K562 (cell line): Measurements from ENCODE around the gene LY6G6D. TPM values are rescaled to one million over a fixed set of nuclear protein-coding genes. Genes with fewer than 3 reads are reported as not detected.

Experiments used
- ARID1B ChIP-seq: fragments of 450-650 bp; IDR thresholded peaks from 2 replicates; pipeline ENCODE4 v1.6.1; 2016; ENCODE audit warnings: antibody characterized with exemption, mild to moderate bottlenecking, inconsistent platforms
- ATF4 ChIP-seq: fragments of 450-650 bp; formaldehyde crosslinking; IDR thresholded peaks from 2 replicates; pipeline ENCODE4 v1.4.0; 2022; ENCODE audit warnings: mild to moderate bottlenecking, moderate library complexity
- CLOCK ChIP-seq: fragments of 250-450 bp; sonication (Bioruptor Pico); IDR thresholded peaks from 2 replicates; pipeline ENCODE4 v1.4.0; 2020; ENCODE audit warnings: mild to moderate bottlenecking, moderate library complexity, borderline replicate concordance
- CREM ChIP-seq: IDR thresholded peaks from 2 replicates; pipeline ENCODE4 v1.6.1; 2014; ENCODE audit warnings: antibody characterized with exemption, low read depth
- DPF2 ChIP-seq: fragments of 450-650 bp; IDR thresholded peaks from 2 replicates; pipeline ENCODE4 v1.6.1; 2016
- ELK3 ChIP-seq: fragments of 450-650 bp; formaldehyde crosslinking; IDR thresholded peaks from 2 replicates; pipeline ENCODE4 v1.4.0; 2020; ENCODE audit warnings: mild to moderate bottlenecking
- MAFF ChIP-seq: IDR thresholded peaks from 2 replicates; pipeline ENCODE4 v1.6.1; 2012; ENCODE audit warnings: low read length, improper control_type of control experiment
- MYNN ChIP-seq, 2 experiments: sonication (generic); formaldehyde crosslinking in 1 of 2; IDR thresholded peaks; 2 replicates each; pipeline versions ENCODE4 v1.5.0 to v1.6.1; 2016 to 2020; ENCODE audit warnings: antibody characterized with exemption in 1 of 2, missing genetic modification reagents in 1 of 2
- NFRKB ChIP-seq: fragments of 450-650 bp; IDR thresholded peaks from 2 replicates; pipeline ENCODE4 v1.6.1; 2016; ENCODE audit warnings: low read depth
- SRSF9 ChIP-seq: fragments of 200-400 bp; formaldehyde crosslinking; IDR thresholded peaks from 2 replicates; pipeline ENCODE4 v1.6.1; 2017; ENCODE audit warnings: low read depth, low read length, borderline replicate concordance
- ZBTB7A ChIP-seq: IDR thresholded peaks from 2 replicates; pipeline ENCODE4 v1.6.1; 2011; ENCODE audit warnings: low read depth, mild to moderate bottlenecking, low read length, moderate library complexity, borderline replicate concordance; ENCODE audit not compliant: control insufficient read depth
- ZNF12 ChIP-seq: sonication (generic); formaldehyde crosslinking; IDR thresholded peaks from 2 replicates; pipeline ENCODE4 v1.4.0; 2020; ENCODE audit warnings: mild to moderate bottlenecking, missing genetic modification reagents
- ZNF282 ChIP-seq: sonication (generic); formaldehyde crosslinking; IDR thresholded peaks from 2 replicates; pipeline ENCODE4 v1.8.1; 2023; ENCODE audit warnings: missing genetic modification reagents
- ZNF696 ChIP-seq: fragments of 250-450 bp; sonication (Bioruptor Pico); conservative IDR thresholded peaks from 2 replicates; pipeline ENCODE4 v1.4.0; 2020; ENCODE audit warnings: mild to moderate bottlenecking, moderate library complexity
- polyA plus RNA-seq, 8 experiments: library from polyadenylated mRNA; depleted of rRNA in 4 of 8; stranded (reverse) in 5 of 8; unstranded in 3 of 8; fragments of >200 nt; fragmentation: Nextera tagmentation in 2 of 8; fragmentation: Illumina TruSeq in 1 of 8; extraction: Ambion mirVana in 2 of 8; extraction: Trizol in 1 of 8; gene quantifications; 2 replicates each; pipeline versions ENCODE4 v1.2.1 to v1.2.3, GENCODE V29; 2011 to 2014; ENCODE audit warnings: inconsistent platforms in 1 of 8, missing spikeins in 1 of 8
- total RNA-seq, 7 experiments: library from RNA; depleted of rRNA in 6 of 7; stranded (reverse); fragments of >200 nt in 6 of 7; fragmentation: Illumina TruSeq in 2 of 7; extraction: Trizol in 2 of 7; gene quantifications; 2 replicates each; pipeline versions ENCODE4 v1.2.1 to v1.2.3, GENCODE V29; 2011 to 2021; ENCODE audit warnings: low replicate concordance in 1 of 7
- TF ChIP-seq, protein P1 (sequence below): fragments of 150-350 bp; conservative IDR thresholded peaks from 2 replicates; pipeline ENCODE4 v1.6.1; 2014; ENCODE audit warnings: low read length

LY6G6D gene
- total and polyA plus RNA-seq, 9 of the 15 experiments (the other 6 are each of a cell fraction or from before 2014, with no cell fraction given): 0.30 to 0.38 TPM; not detected in 7

DNA sequence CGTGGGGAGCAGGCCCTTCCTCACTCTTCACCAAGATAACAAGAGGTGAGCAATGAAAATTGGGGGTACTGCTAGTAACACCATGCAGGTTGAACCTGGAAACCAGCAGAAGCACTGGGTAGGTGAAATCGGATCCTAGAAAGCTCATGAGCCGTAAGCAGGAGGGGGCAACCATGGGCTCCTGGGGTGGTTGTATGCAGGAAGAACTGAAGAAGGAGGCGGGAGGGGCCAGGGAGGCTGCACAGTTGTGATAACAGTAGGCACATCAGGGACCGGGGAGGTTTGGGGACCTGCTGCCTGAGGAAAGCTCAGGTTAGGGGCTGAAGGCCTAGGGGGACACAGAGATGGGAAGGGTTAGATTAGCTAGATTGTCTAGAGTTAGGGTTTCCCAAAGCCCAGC, 28.7 kb upstream of the LY6G6D start (continued):
- TF ChIP-seq, protein P1, sequence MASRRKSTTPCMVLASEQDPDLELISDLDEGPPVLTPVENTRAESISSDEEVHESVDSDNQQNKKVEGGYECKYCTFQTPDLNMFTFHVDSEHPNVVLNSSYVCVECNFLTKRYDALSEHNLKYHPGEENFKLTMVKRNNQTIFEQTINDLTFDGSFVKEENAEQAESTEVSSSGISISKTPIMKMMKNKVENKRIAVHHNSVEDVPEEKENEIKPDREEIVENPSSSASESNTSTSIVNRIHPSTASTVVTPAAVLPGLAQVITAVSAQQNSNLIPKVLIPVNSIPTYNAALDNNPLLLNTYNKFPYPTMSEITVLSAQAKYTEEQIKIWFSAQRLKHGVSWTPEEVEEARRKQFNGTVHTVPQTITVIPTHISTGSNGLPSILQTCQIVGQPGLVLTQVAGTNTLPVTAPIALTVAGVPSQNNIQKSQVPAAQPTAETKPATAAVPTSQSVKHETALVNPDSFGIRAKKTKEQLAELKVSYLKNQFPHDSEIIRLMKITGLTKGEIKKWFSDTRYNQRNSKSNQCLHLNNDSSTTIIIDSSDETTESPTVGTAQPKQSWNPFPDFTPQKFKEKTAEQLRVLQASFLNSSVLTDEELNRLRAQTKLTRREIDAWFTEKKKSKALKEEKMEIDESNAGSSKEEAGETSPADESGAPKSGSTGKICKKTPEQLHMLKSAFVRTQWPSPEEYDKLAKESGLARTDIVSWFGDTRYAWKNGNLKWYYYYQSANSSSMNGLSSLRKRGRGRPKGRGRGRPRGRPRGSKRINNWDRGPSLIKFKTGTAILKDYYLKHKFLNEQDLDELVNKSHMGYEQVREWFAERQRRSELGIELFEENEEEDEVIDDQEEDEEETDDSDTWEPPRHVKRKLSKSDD: no peak
- TF ChIP-seq ZNF282 (CRISPR knock-in tag) (no peak), SRSF9 (no peak), ATF4 (no peak), CLOCK (CRISPR knock-in tag) (peak; percentile 10; the same call in 1 of the 2 replicates), MAFF (no peak), ZBTB7A (peak; percentile 68; the same call in 1 of the 2 replicates), ARID1B (peak; percentile 91), CREM (0 out of 2 replicates have a peak, but pooled peaks have one; percentile 44), NFRKB (no peak), DPF2 (peak; percentile 87), ZNF12 (CRISPR knock-in tag) (no peak), ZNF696 (CRISPR knock-in tag) (no peak), MYNN (IDR thresholded peaks at IDR 0.05) (peak; percentile 51; the same call in 1 of the 2 replicates), MYNN (CRISPR knock-in tag; IDR thresholded peaks at IDR 0.05) (no peak), ELK3 (no peak)
